Activated B cell treated with CpG ODN at 0.5 μM for 24 hours (primary cell): ENCODE results near the gene DZIP3. TPM values are rescaled to one million over a fixed set of nuclear protein-coding genes. Genes with fewer than 3 reads are reported as not detected.

Experiments used
- ATAC-seq: fragments of 200-7000 bp; cut with Tn5 transposase; one replicate; pipeline ENCODE4 v1.10.0; 2021; ENCODE audit warnings: low read depth, mild to moderate bottlenecking, moderate library complexity
- CTCF ChIA-PET: fragments of 350-600 bp; sonication (Branson Sonifier 250); formaldehyde crosslinking; loops from one replicate; lab custom pipeline; 2021; ENCODE audit warnings: antibody characterized with exemption; lab: Charles Lee
- POLR2A ChIA-PET: fragments of 350-600 bp; sonication (Branson Sonifier 250); formaldehyde crosslinking; loops from one replicate; lab custom pipeline; 2021; ENCODE audit warnings: antibody characterized with exemption; lab: Charles Lee
- DNase-seq: peaks from one replicate; pipeline ENCODE4 v3.0.0; 2022
- H3K27ac Mint-ChIP-seq: one replicate; pipeline ENCODE4 v1.8.0; 2020; ENCODE audit warnings: mixed read lengths
- H3K27me3 Mint-ChIP-seq: one replicate; pipeline ENCODE4 v1.8.0; 2021; ENCODE audit warnings: mixed read lengths
- H3K36me3 Mint-ChIP-seq: one replicate; pipeline ENCODE4 v1.8.0; 2021; ENCODE audit warnings: low read depth, mixed read lengths
- H3K4me1 Mint-ChIP-seq: one replicate; pipeline ENCODE4 v1.8.0; 2021; ENCODE audit warnings: mixed read lengths
- H3K4me3 Mint-ChIP-seq: one replicate; pipeline ENCODE4 v1.8.0; 2020; ENCODE audit warnings: mild to moderate bottlenecking, mixed read lengths
- H3K9me3 Mint-ChIP-seq: one replicate; pipeline ENCODE4 v1.8.0; 2020; ENCODE audit warnings: mixed read lengths
- CTCF ChIP-seq: fragments of 200-600 bp; IDR thresholded peaks from one replicate; pipeline ENCODE4 v1.8.0; 2022; ENCODE audit warnings: antibody characterized with exemption, mild to moderate bottlenecking
- intact Hi-C: fragments of 100-400 bp; cut with micrococcal nuclease; formaldehyde crosslinking; loops from one replicate; pipeline ENCODE4 v1.15.1; 2024
- total RNA-seq: library from RNA; stranded (reverse); gene quantifications from 2 replicates; pipeline ENCODE4 v1.2.3, GENCODE V29; 2022

The DZIP3 gene
- total RNA-seq, 1 donor from 2014 or later: 15.5 TPM

GRCh38 chr3:108555966-108556581 is 33.4 kb upstream of the DZIP3 start:
- H3K4me1 Mint-ChIP-seq: peaks cover 8% of the 10 kb centered on the region
- no peak overlapping the region for H3K4me3 Mint-ChIP-seq
- TF ChIP-seq CTCF: no peak
- CTCF ChIA-PET: interaction anchor here (5.3 kb wide), 1 partner anchor 65 kb away, joined by 105 read pairs; no protein-coding TSS in a partner anchor
- H3K9me3 Mint-ChIP-seq: no peaks in the 10 kb centered on the region
- H3K27ac Mint-ChIP-seq: no peak overlapping the region
- no peaks in the 10 kb centered on the region for H3K27me3 Mint-ChIP-seq
- intact Hi-C loops: no loop called here
- POLR2A ChIA-PET: no interaction called here
- no peak for ATAC-seq
- peaks cover 15% of the 10 kb centered on the region for H3K36me3 Mint-ChIP-seq
- DNase-seq: no peak

GRCh38 chr3:108562565-108562964 is 27.0 kb upstream of the DZIP3 start:
- no peaks in the 10 kb centered on the region for H3K4me1 Mint-ChIP-seq
- no peak overlapping the region for H3K4me3 Mint-ChIP-seq
- intact Hi-C loops: no loop called here
- POLR2A ChIA-PET: no interaction called here
- H3K27me3 Mint-ChIP-seq: no peaks in the 10 kb centered on the region
- DNase-seq (no peak), ATAC-seq (no peak)
- CTCF ChIA-PET: no interaction called here
- peaks cover 10% of the 10 kb centered on the region for H3K36me3 Mint-ChIP-seq
- no peak overlapping the region for H3K27ac Mint-ChIP-seq
- no peaks in the 10 kb centered on the region for H3K9me3 Mint-ChIP-seq
- no peak for TF ChIP-seq CTCF

- ChIA-PET CTCF (no interaction called here), POLR2A (no interaction called here)
- TF ChIP-seq CTCF: no peak
- Mint-ChIP-seq H3K9me3 (no peaks in the 10 kb centered on the region), H3K4me1 (no peaks in the 10 kb centered on the region), H3K4me3 (no peak overlapping the region), H3K27ac (no peak overlapping the region), H3K36me3 (peaks cover 2% of the 10 kb centered on the region), H3K27me3 (no peaks in the 10 kb centered on the region)
- intact Hi-C loops: no loop called here
- ATAC-seq: no peak
- no peak for DNase-seq
These were observed 25.0 kb upstream of the DZIP3 start for GRCh38 chr3:108564564-108564963.

GRCh38 chr3:108565506-108565905 is 24.0 kb upstream of the DZIP3 start:
- CTCF ChIA-PET: no interaction called here

GRCh38 chr3:108566599-108566998 is 22.9 kb upstream of the DZIP3 start:
- CTCF ChIA-PET: no interaction called here
- H3K9me3 Mint-ChIP-seq: no peaks in the 10 kb centered on the region
- intact Hi-C loops: no loop called here
- no peaks in the 10 kb centered on the region for H3K27me3 Mint-ChIP-seq
- no peak overlapping the region for H3K4me3 Mint-ChIP-seq
- H3K27ac Mint-ChIP-seq: no peak overlapping the region
- no peak for TF ChIP-seq CTCF
- H3K36me3 Mint-ChIP-seq: peaks cover under 1% of the 10 kb centered on the region
- DNase-seq (no peak), ATAC-seq (no peak)
- H3K4me1 Mint-ChIP-seq: no peaks in the 10 kb centered on the region
- POLR2A ChIA-PET: no interaction called here

More at GRCh38 chr3:108565506-108565905, 24.0 kb upstream of the DZIP3 start:
- peaks cover 2% of the 10 kb centered on the region for H3K36me3 Mint-ChIP-seq
- no peak overlapping the region for H3K4me3 Mint-ChIP-seq
- H3K27me3 Mint-ChIP-seq: no peaks in the 10 kb centered on the region
- H3K4me1 Mint-ChIP-seq: no peaks in the 10 kb centered on the region
- POLR2A ChIA-PET: no interaction called here
- H3K9me3 Mint-ChIP-seq: no peaks in the 10 kb centered on the region
- TF ChIP-seq CTCF: no peak
- no peak for ATAC-seq
- no peak overlapping the region for H3K27ac Mint-ChIP-seq
- intact Hi-C loops: no loop called here
- no peak for DNase-seq
